Breast epithelium (tissue), 4 donors: Measurements from ENCODE around the gene DHX58. TPM values are rescaled to one million over a fixed set of nuclear protein-coding genes. Genes with fewer than 3 reads are reported as not detected.

Experiments
- DNase-seq, 2 donors: peaks; one replicate each; pipeline ENCODE4 v3.0.0-alpha.2; 2019; ENCODE audit warnings: low spot score in 2 of 2
- H3K27ac ChIP-seq, 2 donors: fragments of 200-600 bp; sonication (generic) in 1 of 2; one replicate each; pipeline ENCODE4 v1.5.1; 2016 to 2019; ENCODE audit warnings: mild to moderate bottlenecking in 1 of 2
- H3K27me3 ChIP-seq, 2 donors: fragments of 200-600 bp; sonication (generic) in 1 of 2; one replicate each; pipeline versions ENCODE4 v1.5.1 to v1.6.0; 2017 to 2019; ENCODE audit warnings: control low read depth in 1 of 2, mild to moderate bottlenecking in 1 of 2
- H3K36me3 ChIP-seq: fragments of 200-600 bp; one replicate; pipeline ENCODE4 v1.5.1; 2019
- H3K4me1 ChIP-seq, 2 donors: fragments of 200-600 bp; sonication (generic); one replicate each; pipeline ENCODE4 v1.5.1; 2016 to 2019; ENCODE audit warnings: control low read depth in 1 of 2
- H3K4me3 ChIP-seq, 3 donors: fragments of 200-600 bp; sonication (generic); 1 replicate in 2 of 3; 2 replicates in 1 of 3; pipeline ENCODE4 v1.5.1; 2016 to 2019; ENCODE audit warnings: mild to moderate bottlenecking in 3 of 3, moderate library complexity in 2 of 3
- H3K9me3 ChIP-seq, 2 donors: fragments of 200-600 bp; sonication (generic) in 1 of 2; one replicate each; pipeline ENCODE4 v1.5.1; 2016 to 2019; ENCODE audit warnings: control low read depth in 1 of 2
- CTCF ChIP-seq, 3 donors: fragments of 450-650 bp; IDR thresholded peaks; one replicate each; pipeline ENCODE4 v1.5.1; 2016 to 2017; ENCODE audit warnings: antibody characterized with exemption in 3 of 3, mild to moderate bottlenecking in 3 of 3, moderate library complexity in 3 of 3
- POLR2A ChIP-seq: fragments of 450-650 bp; IDR thresholded peaks from one replicate; pipeline ENCODE4 v1.6.1; 2016; ENCODE audit warnings: antibody characterized with exemption, mild to moderate bottlenecking, moderate library complexity
- POLR2AphosphoS5 ChIP-seq, 3 donors: sonication (generic); formaldehyde crosslinking; IDR thresholded peaks; one replicate each; pipeline ENCODE4 v1.6.1; 2017; ENCODE audit warnings: antibody characterized with exemption in 3 of 3
- intact Hi-C: fragments of 100-400 bp; cut with DNase I; formaldehyde crosslinking; loops from one replicate; pipeline ENCODE4 v1.15.1; 2023; ENCODE audit warnings: low total_unique reads
- total RNA-seq, 3 donors: library from RNA; depleted of rRNA; stranded (reverse); fragments of >200 nt; gene quantifications; one replicate each; pipeline ENCODE4 v1.1.0, GENCODE V29; 2016

The DHX58 gene
- total RNA-seq, 3 donors from 2014 or later, result 13.1 to 22.8 (median 13.4) TPM

- H3K27me3 ChIP-seq, result peaks cover 4 to 10% of the 10 kb centered on the region in 2 donors
- TF ChIP-seq POLR2A, result no peak
- H3K9me3 ChIP-seq, result no peaks in the 10 kb centered on the region
- peak overlapping the region; percentile 18 to 66 (median 45) for H3K4me3 ChIP-seq
- no peaks in the 10 kb centered on the region for H3K36me3 ChIP-seq
- intact Hi-C loops, result no loop called here
- no peak for DNase-seq
- no peak overlapping the region for H3K27ac ChIP-seq
- no peaks in the 10 kb centered on the region for H3K4me1 ChIP-seq
Observed at GRCh38 chr17:42072323-42073187, 40.0 kb downstream of the DHX58 start.

GRCh38 chr17:42071810-42072209 is 40.7 kb downstream of the DHX58 start:
- H3K4me1 ChIP-seq, result no peaks in the 10 kb centered on the region
- no peaks in the 10 kb centered on the region for H3K9me3 ChIP-seq
- intact Hi-C loops, result loop anchor here (2.0 kb wide), 1 partner anchor 331 kb away; no protein-coding TSS in a partner anchor
- H3K4me3 ChIP-seq, result peak overlapping the region in 2 of 3 donors; percentile 45 to 66
- DNase-seq, result no peak
- H3K27ac ChIP-seq, result no peak overlapping the region
- TF ChIP-seq POLR2A, result no peak
- TF ChIP-seq CTCF (IDR thresholded peaks at IDR 0.05), result no peak
- no peak for TF ChIP-seq POLR2AphosphoS5 (IDR thresholded peaks at IDR 0.05)
- H3K36me3 ChIP-seq, result no peaks in the 10 kb centered on the region
- peaks cover 4 to 10% of the 10 kb centered on the region in 2 donors for H3K27me3 ChIP-seq

- no peak for DNase-seq
- Histone ChIP-seq H3K27ac (no peak overlapping the region), H3K4me1 (no peaks in the 10 kb centered on the region), H3K4me3 (no peak overlapping the region), H3K27me3 (peaks cover 4 to 10% of the 10 kb centered on the region in 2 donors), H3K9me3 (no peaks in the 10 kb centered on the region), H3K36me3 (no peaks in the 10 kb centered on the region)
- intact Hi-C loops, result no loop called here
- TF ChIP-seq POLR2A (no peak), CTCF (IDR thresholded peaks at IDR 0.05) (no peak), POLR2AphosphoS5 (IDR thresholded peaks at IDR 0.05) (no peak)
Observed at GRCh38 chr17:42068979-42069378, 43.5 kb downstream of the DHX58 start.

GRCh38 chr17:42067371-42068091 is 45.0 kb downstream of the DHX58 start:
- Histone ChIP-seq H3K36me3 (no peaks in the 10 kb centered on the region), H3K4me1 (no peaks in the 10 kb centered on the region), H3K27ac (no peak overlapping the region), H3K27me3 (peaks cover 0 to 7% of the 10 kb centered on the region in 2 donors), H3K9me3 (no peaks in the 10 kb centered on the region), H3K4me3 (no peak overlapping the region)
- intact Hi-C loops, result no loop called here
- TF ChIP-seq POLR2A, result no peak
- TF ChIP-seq CTCF (IDR thresholded peaks at IDR 0.05), result peak; percentile 60 to 80 (median 80)
- no peak for TF ChIP-seq POLR2AphosphoS5 (IDR thresholded peaks at IDR 0.05)
- peak; percentile 30 to 65 for DNase-seq

- no peak overlapping the region for H3K27ac ChIP-seq
- intact Hi-C loops, result no loop called here
- TF ChIP-seq POLR2A (no peak), CTCF (IDR thresholded peaks at IDR 0.05) (no peak), POLR2AphosphoS5 (IDR thresholded peaks at IDR 0.05) (no peak)
- no peak for DNase-seq
- H3K36me3 ChIP-seq, result no peaks in the 10 kb centered on the region
- no peaks in the 10 kb centered on the region for H3K4me1 ChIP-seq
- H3K9me3 ChIP-seq, result no peaks in the 10 kb centered on the region
- H3K4me3 ChIP-seq, result no peak overlapping the region
- H3K27me3 ChIP-seq, result no peaks in the 10 kb centered on the region
Observed at GRCh38 chr17:42065201-42065600, 47.3 kb downstream of the DHX58 start.
